GM18502 (cell line): Measurements from ENCODE around the gene FAM43B.

ENCODE experiments used
- ATAC-seq: cut with Tn5 transposase; IDR thresholded peaks from one replicate; pipeline ENCODE4 v1.9.1; 2021; ENCODE audit warnings: mild to moderate bottlenecking; ENCODE audit not compliant: unreplicated experiment, poor library complexity

The FAM43B gene

GRCh38 chr1:20589331-20590278, 37.2 kb downstream of the FAM43B start:
- no peak for ATAC-seq

GRCh38 chr1:20590306-20590777, 38.0 kb downstream of the FAM43B start:
- ATAC-seq: no peak

- no peak for ATAC-seq
Measured at GRCh38 chr1:20593756-20594155, 41.4 kb downstream of the FAM43B start.

GRCh38 chr1:20594746-20595145, 42.4 kb downstream of the FAM43B start:
- no peak for ATAC-seq

GRCh38 chr1:20596106-20596505, 43.7 kb downstream of the FAM43B start:
- no peak for ATAC-seq

GRCh38 chr1:20597650-20598049, 45.3 kb downstream of the FAM43B start:
- no peak for ATAC-seq

GRCh38 chr1:20600156-20600555, 47.8 kb downstream of the FAM43B start:
- ATAC-seq: no peak

- ATAC-seq: no peak
Measured at GRCh38 chr1:20601129-20601825, 48.9 kb downstream of the FAM43B start.

GRCh38 chr1:20602851-20603450, 50.6 kb downstream of the FAM43B start:
- ATAC-seq: no peak

GRCh38 chr1:20603504-20604464, 51.4 kb downstream of the FAM43B start:
- no peak for ATAC-seq
